Suprapubic skin (tissue), 3 donors: Measurements from ENCODE around the gene H2AZ1.

ENCODE experiments used
- CTCF ChIP-seq, 2 donors: fragments of 200-600 bp in 1 of 2; fragments of 450-650 bp in 1 of 2; sonication (generic) in 1 of 2; IDR thresholded peaks; one replicate each; pipeline ENCODE4 v1.5.1; 2016 to 2019; ENCODE audit warnings: antibody characterized with exemption in 2 of 2, mild to moderate bottlenecking in 1 of 2, moderate library complexity in 1 of 2
- POLR2AphosphoS5 ChIP-seq, 3 donors: sonication (generic); formaldehyde crosslinking; IDR thresholded peaks; one replicate each; pipeline ENCODE4 v1.6.1; 2017; ENCODE audit warnings: antibody characterized with exemption in 3 of 3

- no peak for TF ChIP-seq POLR2AphosphoS5 (IDR thresholded peaks at IDR 0.05)
- no peak for TF ChIP-seq CTCF (IDR thresholded peaks at IDR 0.05)
Observed at GRCh38 chr4:99917575-99917974, 32.5 kb downstream of the H2AZ1 start.
